Activated CD8-positive, alpha-beta memory T cell treated with anti-CD3 and anti-CD28 coated beads for 36 hours (primary cell): ENCODE results near the gene BCKDHA. TPM values are rescaled to one million over a fixed set of nuclear protein-coding genes. Genes with fewer than 3 reads are reported as not detected.
"Not testable (repeated sequence)": the region's sequence is repeated elsewhere in the genome, so short reads cannot be mapped to it uniquely, and the experiment has no call there.

Source experiments
- CTCF ChIA-PET: fragments of 350-600 bp; sonication (Branson Sonifier 250); formaldehyde crosslinking; loops from one replicate; lab custom pipeline; 2021; ENCODE audit warnings: antibody characterized with exemption; lab: Charles Lee
- POLR2A ChIA-PET: fragments of 350-600 bp; sonication (Branson Sonifier 250); formaldehyde crosslinking; loops from one replicate; lab custom pipeline; 2021; ENCODE audit warnings: antibody characterized with exemption; lab: Charles Lee
- total RNA-seq, 2 experiments: library from RNA; stranded (reverse); gene quantifications; one replicate each; pipeline ENCODE4 v1.2.3, GENCODE V29; 2021

BCKDHA gene
- total RNA-seq, 2 experiments from 2014 or later: 21.5 to 24.8 TPM

DNA sequence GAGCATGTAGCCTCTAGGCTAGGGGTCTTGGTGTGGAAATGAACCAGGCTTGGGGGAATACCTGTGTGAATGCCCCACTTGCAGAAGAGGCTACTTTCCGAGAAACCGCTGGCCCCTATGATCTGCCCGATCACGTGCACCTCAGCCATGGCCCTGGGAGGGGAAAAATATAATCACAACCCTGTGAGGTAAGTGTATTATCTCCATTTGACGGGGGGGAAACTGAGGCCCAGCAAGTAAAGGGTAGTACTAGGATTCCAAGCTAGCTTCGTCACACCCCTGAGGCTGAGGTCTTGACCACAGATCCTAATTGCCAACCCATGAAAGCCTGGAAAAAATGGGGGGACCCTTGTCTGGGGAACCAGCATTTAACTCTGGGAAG is 34.3 kb upstream of the BCKDHA start:
- POLR2A ChIA-PET: interaction anchor here (1.0 to 2.4 kb wide), 3 partner anchors 11 to 101 kb away, joined by 4 to 31 read pairs (median 11); partner anchors contain the start of gene TGFB1
- CTCF ChIA-PET: interaction anchor here (1.1 to 4.0 kb wide), 2 partner anchors 8 to 11 kb away, joined by 4 to 20 read pairs; no protein-coding TSS in a partner anchor

DNA sequence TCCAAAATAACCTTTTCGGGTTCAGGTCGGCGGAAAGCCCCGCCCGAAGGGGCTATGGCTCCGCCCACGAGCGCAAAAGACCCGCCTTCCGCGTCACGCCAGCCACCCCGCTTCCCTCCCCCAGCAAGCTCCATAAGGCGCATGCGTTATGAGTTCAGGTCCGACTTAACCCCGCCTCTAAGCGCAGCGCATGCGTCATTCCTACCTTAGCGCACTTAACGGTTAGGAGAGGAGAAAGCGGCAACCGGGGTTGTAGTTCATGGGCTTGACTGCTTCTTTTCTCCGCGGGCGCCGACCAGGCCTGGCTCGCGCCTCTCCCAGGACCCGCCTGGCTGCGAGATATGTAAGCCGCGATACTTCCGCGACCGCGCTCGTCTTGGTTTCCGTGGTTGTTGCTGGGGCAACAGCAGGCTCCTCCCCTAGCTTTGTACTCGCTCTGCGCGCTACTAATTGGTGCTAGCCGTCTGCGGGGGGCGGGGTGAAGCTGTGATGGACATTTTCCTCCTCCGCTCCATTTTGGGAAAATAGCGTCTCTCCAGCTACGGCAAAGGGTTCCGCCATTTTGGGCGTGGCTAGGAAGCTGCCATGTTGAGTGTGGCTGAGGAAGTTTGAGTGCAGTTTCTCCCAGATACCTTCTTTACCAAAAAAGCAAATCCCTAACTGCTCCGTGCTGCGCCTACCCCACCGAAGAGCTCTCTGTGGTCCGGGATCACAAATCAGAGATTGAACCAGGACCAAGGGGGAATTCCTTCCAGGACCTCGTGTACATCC is 33.7 kb upstream of the BCKDHA start, which contains the start of gene B9D2:
B9D2 (minus strand) TSS at position 397 of the 771 bp plus-strand sequence. CDS start 630 bp downstream, outside the sequence.
- ChIA-PET CTCF (interaction anchor here (0.6 to 4.0 kb wide), 3 partner anchors 9 to 197 kb away, joined by 4 to 20 read pairs (median 5); no protein-coding TSS in a partner anchor), POLR2A (interaction anchor here (0.5 to 2.4 kb wide), 9 partner anchors 9 to 544 kb away, joined by 3 to 31 read pairs (median 4); partner anchors contain the start of gene TGFB1)

DNA sequence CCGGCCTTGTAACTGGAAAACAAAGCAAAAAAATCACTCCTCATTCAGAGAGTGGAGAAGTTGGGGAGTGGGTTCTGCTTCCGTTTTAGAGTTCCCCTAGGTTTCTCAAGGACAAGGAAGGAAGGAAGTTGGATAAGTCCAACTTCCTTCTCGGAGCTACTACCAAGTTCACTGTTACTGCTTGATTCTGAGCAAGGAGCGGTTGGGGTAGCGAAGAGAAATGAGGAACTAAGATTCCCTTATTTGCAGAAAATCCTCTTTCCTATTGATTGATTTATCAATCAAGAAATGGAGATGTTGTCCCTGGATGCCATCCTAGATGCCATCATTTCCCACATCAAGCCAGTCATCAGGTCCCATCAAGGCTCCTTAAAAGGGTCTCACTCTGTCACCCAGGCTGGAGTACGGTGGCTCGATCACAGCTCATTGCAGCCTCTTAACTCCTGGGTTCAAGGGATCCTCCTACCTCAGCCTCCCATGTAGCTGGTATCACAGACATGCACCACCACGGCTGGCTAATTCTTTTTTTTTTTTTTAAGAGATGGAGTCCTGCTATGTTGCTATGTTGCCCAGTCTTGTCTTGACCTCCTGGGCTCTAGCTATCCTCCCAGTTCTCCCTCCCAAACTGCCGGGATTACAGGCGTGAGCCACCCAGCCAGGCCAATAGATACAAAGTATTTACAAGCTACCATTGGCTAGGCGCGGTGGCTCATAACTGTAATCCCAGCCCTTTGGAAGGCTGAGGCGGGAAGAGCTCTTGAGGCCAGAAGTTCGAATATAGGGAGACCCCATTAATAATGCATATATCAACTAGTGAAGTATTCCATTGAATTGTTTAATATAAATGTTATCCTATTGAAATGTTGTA is 32.9 kb upstream of the BCKDHA start:
- CTCF ChIA-PET: interaction anchor here (0.7 to 4.0 kb wide), 5 partner anchors 9 to 101 kb away, joined by 3 to 20 read pairs (median 3); partner anchors contain the start of genes HNRNPUL1 and TMEM91
- POLR2A ChIA-PET: interaction anchor here (0.5 to 2.4 kb wide), 11 partner anchors 10 to 1068 kb away, joined by 3 to 31 read pairs (median 4); partner anchors contain the start of gene TGFB1

DNA sequence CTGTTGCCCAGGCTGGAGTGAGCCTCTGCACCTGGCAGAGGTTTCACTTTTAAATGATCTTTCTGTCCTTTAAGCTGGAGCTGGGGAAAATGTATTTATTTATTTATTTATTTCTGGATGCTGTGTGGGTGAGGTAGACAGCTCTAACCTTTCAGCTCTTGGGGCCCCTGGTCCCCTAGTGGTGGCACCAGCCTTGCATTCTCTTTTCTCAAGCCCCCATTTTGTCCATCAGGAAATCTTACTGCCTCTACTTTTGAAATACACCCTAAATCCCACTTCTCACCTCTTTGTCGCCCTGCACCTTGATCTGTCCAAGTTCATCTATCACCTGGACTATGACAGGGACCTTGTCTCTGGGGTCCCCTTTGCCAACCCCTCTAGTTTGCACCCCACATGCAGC is 31.5 kb upstream of the BCKDHA start:
- ChIA-PET CTCF (interaction anchor here (0.6 to 4.0 kb wide), 6 partner anchors 14 to 387 kb away, joined by 3 to 20 read pairs (median 4); no protein-coding TSS in a partner anchor), POLR2A (interaction anchor here (0.6 to 1.2 kb wide), 5 partner anchors 14 to 1520 kb away, joined by 3 to 7 read pairs (median 4); no protein-coding TSS in a partner anchor)

DNA sequence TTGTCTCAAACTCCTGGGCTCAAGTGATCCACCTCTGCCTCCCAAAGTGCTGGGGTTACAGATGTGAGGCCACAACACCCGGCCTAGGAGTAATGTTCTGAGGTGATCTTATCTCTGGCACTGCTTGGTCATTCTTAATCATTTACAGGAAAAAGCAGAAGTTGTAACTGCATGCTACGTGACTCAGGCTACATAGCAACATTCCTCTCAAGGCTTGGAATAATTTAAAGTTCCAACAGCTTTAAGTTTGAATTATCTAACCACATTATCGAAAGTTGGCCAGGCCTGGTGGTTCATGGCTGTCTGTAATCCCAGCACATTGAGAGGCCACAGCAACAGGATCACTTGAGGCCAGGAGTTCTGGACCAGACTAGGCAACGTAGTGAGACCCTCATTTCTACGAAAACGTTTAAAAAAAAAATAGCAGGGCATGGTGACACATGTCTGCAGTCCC is 29.7 kb upstream of the BCKDHA start:
- ChIA-PET CTCF (interaction anchor here (1.3 kb wide), 1 partner anchor 29 kb away, joined by 3 read pairs; no protein-coding TSS in a partner anchor), POLR2A (no interaction called here)

DNA sequence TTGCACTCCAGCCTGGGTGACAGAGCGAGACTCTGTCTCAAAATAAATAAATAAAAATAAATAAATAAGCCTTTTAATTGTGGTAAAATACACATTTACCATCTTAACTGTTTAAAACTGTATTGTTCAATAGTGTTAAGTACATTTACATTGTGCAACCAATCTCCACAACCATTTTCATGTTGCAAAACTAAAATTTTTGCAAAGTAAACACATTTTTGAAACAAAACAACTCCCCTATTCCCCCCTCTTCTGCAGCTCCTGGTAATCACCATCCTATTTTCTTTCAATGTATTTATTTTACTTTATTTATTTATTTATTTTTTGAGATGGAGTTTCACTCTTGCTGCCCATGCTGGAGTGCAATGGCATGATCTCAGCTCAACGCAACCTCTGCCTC is 27.8 kb upstream of the BCKDHA start:
- ChIA-PET POLR2A (no interaction called here), CTCF (interaction anchor here (1.2 kb wide), 1 partner anchor 55 kb away, joined by 3 read pairs; no protein-coding TSS in a partner anchor)

DNA sequence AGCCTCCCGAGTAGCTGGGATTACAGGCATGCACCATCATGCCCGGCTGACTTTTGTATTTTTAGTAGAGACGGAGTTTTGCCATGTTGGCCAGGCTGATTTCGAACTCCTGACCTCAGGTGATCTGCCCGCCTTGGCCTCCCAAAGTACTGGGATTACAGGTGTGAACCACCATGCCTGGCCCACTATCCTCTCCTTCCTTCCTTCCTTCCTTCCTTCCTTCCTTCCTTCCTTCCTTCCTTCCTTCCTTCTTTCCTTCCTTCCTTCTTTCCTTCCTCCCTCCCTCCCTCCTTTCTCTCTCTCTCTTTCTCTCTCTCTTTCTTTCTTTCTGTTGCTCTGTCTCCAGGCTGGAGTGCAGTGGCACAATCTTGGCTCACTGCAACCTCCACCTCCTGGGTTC is 26.5 kb upstream of the BCKDHA start:
- POLR2A ChIA-PET, CTCF ChIA-PET: not testable (repeated sequence)

DNA sequence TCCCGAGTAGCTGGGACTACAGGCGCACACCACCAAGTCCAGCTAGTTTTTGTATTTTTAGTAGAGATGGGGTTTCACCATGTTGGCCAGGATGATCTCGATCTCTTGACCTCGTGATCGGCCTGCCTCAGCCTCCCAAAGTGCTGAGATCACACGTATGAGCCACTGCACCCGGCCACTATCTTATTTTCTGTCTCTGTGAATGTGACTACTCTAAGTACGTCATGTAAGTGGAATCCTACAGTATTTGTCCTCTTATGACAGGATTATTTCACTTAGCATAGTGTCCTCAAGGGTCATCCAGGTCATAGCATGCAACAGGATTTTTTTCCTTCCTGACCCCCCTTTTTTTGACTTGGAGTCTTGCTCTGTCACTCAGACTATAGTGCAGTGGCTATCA is 26.1 kb upstream of the BCKDHA start:
- ChIA-PET POLR2A (no interaction called here), CTCF (no interaction called here)

DNA sequence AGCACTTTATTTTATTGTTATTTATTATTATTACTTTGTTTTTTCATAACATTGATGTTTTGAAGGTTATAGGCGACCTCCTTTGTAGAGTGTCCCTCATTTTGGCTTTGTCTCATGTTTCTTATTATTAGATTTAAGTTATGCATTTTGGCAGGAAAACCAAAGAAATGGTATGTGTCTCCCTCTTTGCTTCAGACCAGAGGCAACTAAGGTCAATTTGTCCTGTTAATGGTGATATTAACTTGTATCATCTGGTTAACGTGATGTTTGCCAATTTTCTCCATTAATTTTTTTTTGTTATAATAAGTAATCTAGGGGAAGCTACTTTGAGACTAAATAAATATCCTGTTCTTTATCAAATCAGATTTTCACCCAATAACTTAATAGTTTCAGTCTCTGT is 25.1 kb upstream of the BCKDHA start:
- POLR2A ChIA-PET: no interaction called here
- CTCF ChIA-PET: no interaction called here

DNA sequence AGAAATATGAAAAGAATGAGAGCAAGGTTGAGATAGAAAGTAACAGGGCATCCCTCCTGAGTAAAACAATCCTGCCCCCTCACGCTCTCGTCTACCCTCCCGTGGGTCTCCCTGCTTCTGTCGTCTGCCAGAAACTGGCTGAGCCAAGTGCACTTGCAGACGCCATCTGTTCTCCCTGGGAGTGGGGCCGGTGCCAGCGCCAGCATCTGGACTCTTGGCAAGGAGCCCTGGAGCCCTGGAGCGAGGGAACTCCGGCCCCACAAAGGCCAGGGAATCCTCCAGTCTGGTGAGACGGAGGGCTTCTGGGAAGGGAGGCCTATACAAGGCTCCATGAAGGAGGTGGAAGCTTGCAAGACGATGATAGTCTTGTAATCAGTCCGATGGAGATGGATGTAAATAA is 23.6 kb upstream of the BCKDHA start:
- ChIA-PET POLR2A (no interaction called here), CTCF (no interaction called here)

DNA sequence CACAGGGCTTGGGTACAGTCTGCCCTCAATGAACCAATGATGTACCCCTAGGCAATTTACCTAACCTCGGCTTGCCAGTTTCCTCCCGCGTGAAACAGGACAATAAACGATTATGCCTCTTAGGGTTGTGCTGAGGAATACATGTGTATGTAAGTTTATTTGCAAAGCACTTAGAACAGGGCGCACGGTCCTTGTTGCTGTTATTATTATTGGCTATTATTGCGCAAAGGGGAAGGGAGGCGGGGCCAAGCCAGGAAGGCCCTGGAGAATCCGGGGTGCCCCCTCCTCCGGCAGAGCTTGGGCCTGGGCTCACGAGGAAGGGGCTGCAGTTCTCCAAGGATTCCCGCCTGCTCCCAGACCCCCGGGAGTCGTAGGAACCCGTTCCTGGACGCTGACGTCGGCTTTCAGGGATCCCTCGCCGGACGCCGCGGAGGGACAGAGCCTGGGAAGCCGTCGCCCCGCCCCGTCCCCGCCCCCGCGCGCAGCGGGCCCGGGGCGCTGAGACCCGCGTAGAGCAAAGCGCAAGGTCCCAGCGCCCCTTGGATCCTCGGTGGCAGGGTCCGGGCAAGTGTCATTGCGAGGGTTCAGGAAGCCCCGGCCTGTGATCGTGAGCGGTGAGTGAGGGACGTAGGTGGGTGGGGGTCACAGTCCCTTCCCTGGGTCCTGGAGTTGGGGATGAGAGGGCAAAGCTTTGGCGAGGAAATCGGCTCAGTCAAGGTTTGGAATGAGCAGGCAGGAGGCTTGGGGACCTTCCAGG is 21.2 kb upstream of the BCKDHA start, which contains the start of gene TMEM91:
TMEM91 (plus strand) TSS at position 293 of the 757 bp plus-strand sequence. CDS start 1,777 bp downstream, outside the sequence.
- POLR2A ChIA-PET: interaction anchor here (0.7 kb wide), 1 partner anchor 10 kb away, joined by 3 read pairs; no protein-coding TSS in a partner anchor
- CTCF ChIA-PET: interaction anchor here (0.6 to 1.2 kb wide), 2 partner anchors 11 to 90 kb away, joined by 4 to 5 read pairs; no protein-coding TSS in a partner anchor

DNA sequence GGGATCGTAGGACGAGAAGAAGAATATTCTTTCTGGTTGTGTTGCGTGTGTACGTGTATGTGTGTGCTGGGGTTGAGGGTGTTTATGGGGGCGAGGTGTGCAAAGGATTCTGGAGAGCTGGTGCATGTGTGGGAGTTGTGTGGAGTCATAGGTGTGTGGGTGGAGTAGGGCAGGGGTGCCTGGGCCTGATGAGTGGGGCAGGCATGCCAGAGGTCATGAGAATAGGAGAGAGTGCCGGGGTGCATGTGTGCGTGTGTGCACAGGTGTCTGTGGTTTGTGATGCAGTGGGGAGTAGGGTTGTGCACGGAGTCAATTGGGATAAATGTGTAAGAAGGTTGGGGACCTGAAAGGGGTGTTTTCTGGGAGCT is 20.6 kb upstream of the BCKDHA start:
- CTCF ChIA-PET: interaction anchor here (0.6 kb wide), 1 partner anchor 91 kb away, joined by 5 read pairs; no protein-coding TSS in a partner anchor
- POLR2A ChIA-PET: interaction anchor here (0.7 kb wide), 1 partner anchor 9 kb away, joined by 3 read pairs; no protein-coding TSS in a partner anchor

DNA sequence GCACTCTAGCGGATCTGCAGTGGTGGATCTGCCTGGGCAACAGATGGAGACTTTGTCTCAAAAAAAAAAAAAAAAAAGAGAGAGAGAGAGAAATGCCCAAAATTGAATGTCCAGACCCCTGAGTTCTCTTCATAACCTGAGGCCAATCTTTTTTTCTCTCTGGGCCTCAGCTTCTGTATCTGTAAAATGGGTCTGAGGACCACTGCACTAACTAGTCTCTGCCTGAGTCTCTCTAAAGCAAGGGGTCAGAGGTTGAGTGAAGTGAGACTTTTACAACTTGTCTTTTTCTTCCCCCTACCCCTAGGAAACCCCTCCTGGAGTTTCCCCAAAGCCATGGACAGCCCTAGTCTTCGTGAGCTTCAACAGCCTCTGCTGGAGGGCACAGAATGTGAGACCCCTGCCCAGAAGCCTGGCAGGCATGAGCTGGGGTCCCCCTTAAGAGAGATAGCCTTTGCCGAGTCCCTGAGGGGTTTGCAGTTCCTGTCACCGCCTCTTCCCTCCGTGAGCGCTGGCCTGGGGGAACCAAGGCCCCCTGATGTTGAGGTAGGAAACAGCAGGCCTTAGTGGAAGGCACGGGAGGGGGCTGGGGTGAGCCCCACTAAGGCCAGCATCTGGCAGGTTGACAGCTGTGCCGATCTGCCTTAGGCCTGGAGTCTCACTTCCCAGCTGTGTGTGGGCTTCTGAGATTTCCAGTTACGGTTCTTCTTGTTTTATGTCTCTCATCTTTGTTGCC is 19.5 kb upstream of the BCKDHA start:
- CTCF ChIA-PET: interaction anchor here (0.7 kb wide), 1 partner anchor 366 kb away, joined by 5 read pairs; no protein-coding TSS in a partner anchor

DNA sequence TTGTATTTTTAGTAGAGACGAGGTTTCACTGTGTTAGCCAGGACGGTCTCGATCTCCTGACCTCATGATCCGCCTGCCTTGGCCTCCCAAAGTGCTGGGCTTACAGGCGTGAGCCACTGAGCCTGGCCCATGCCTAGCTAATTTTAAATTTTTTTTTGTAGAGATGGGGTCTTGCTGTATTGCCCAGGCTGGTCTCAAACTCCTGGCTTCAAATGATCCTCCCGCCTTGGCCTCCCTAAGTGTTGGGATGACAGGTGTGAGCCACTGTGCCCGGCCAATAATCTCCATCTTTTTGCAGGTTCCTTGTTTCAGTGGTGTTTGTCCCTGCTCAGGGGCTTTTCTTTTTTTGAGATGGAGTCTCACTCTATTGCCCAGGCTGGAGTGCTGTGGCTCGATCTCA is 16.1 kb upstream of the BCKDHA start:
- CTCF ChIA-PET: interaction anchor here (1.0 kb wide), 1 partner anchor 16 kb away, joined by 3 read pairs; no protein-coding TSS in a partner anchor
- POLR2A ChIA-PET: interaction anchor here (0.6 kb wide), 1 partner anchor 199 kb away, joined by 3 read pairs; no protein-coding TSS in a partner anchor

More for the DNA sequence above, 19.5 kb upstream of the BCKDHA start:
- POLR2A ChIA-PET: no interaction called here

DNA sequence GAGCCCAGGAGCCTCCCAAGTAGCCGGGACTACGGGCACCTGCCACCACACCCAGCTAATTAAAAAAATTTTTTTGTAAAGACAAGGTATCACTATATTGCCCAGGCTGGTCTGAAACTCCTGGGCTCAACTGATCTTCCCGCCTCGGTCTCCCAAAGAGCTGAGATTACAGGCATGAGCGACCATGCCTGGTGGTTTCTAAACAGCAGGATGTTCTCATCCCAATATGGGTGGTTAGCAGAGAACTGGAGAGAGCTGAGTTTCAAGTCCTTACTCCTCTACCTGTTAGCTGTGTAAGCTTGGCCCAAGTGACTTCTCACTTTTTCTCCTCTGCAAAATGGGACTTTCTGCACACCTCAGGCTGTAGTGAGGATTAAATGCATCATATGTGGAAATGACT is 13.3 kb upstream of the BCKDHA start:
- ChIA-PET CTCF (no interaction called here), POLR2A (interaction anchor here (0.5 kb wide), 1 partner anchor 25 kb away, joined by 9 read pairs; no protein-coding TSS in a partner anchor)

DNA sequence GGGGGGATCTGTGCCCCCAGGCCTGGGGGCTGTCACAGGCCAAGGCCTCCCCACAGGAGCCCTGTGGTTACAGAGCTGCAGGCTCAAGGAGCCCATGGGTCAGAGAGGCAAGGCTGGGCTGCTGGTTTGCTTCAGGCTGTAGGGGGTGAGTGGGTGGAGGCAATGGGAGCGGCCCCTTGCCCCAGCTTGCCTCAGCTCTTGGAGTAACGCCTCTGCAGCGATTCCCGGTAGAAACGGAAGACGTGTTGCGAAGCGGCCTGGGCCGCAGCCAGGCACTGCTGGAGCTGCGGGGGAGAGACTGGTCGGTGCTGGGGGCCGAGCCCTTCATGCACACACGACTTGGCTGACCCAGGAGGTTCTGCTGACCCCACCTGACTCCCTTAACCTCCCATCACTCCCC is 11.2 kb upstream of the BCKDHA start:
- ChIA-PET POLR2A (interaction anchor here (0.6 kb wide), 1 partner anchor 9 kb away, joined by 3 read pairs; no protein-coding TSS in a partner anchor), CTCF (no interaction called here)

DNA sequence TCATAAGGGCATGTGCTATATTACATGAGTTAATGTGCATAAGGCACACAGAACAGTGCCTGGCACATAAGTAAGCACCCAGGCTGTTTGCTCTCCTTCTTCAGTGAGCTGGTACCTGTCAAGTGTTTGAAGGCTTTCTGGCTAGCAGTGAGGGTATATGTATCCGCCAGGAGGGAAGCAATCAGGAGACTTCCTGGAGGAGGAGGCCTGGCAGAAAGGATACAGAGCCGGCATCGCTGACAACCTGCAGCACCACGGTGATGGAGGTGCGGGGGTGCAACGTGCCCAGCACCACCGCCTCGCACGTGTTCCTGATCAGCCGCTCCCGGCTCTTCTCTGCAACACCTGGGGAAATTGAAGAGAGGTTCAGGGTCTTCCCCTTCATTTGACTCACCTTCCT is 6.0 kb upstream of the BCKDHA start:
- CTCF ChIA-PET: no interaction called here
- POLR2A ChIA-PET: no interaction called here
